HG03342 (cell line): ENCODE data around the gene FGD4.

ENCODE experiments used
- ATAC-seq: cut with Tn5 transposase; IDR thresholded peaks from one replicate; pipeline ENCODE4 v1.9.1; 2021; ENCODE audit warnings: mild to moderate bottlenecking, moderate library complexity; ENCODE audit not compliant: unreplicated experiment

Gene FGD4

GRCh38 chr12:32399370-32400113 is at the start of gene FGD4:
Gene FGD4, plus strand, starts transcription at chr12:32399558.
- peak; percentile 85 for ATAC-seq

- no peak for ATAC-seq
These were observed 45.8 kb upstream of the FGD4 start for GRCh38 chr12:32353540-32353939.

- ATAC-seq, result no peak
These were observed 41.6 kb upstream of the FGD4 start for GRCh38 chr12:32357601-32358249.

GRCh38 chr12:32360956-32361355 is 38.4 kb upstream of the FGD4 start:
- ATAC-seq, result no peak

GRCh38 chr12:32362892-32363291 is 36.5 kb upstream of the FGD4 start:
- no peak for ATAC-seq

- ATAC-seq, result peak; percentile 59
These were observed 33.8 kb upstream of the FGD4 start for GRCh38 chr12:32365473-32366064.

- no peak for ATAC-seq
These were observed 32.6 kb upstream of the FGD4 start for GRCh38 chr12:32366714-32367113.

GRCh38 chr12:32367381-32367780 is 32.0 kb upstream of the FGD4 start:
- no peak for ATAC-seq

- no peak for ATAC-seq
These were observed 30.2 kb upstream of the FGD4 start for GRCh38 chr12:32369202-32369601.

- no peak for ATAC-seq
These were observed 21.9 kb upstream of the FGD4 start for GRCh38 chr12:32377344-32378055.

GRCh38 chr12:32379213-32379612 is 20.1 kb upstream of the FGD4 start:
- ATAC-seq, result no peak

GRCh38 chr12:32379667-32380066 is 19.7 kb upstream of the FGD4 start:
- ATAC-seq, result no peak

GRCh38 chr12:32382226-32382625 is 17.1 kb upstream of the FGD4 start:
- no peak for ATAC-seq

GRCh38 chr12:32390572-32391219 is 8.7 kb upstream of the FGD4 start:
- no peak for ATAC-seq

- ATAC-seq, result no peak
These were observed 4.3 kb upstream of the FGD4 start for GRCh38 chr12:32395026-32395425.

- ATAC-seq, result no peak
These were observed 1.7 kb upstream of the FGD4 start for GRCh38 chr12:32397696-32398095.

GRCh38 chr12:32398181-32398580 is 1.2 kb upstream of the FGD4 start:
- no peak for ATAC-seq

- no peak for ATAC-seq
These were observed 465 bp upstream of the FGD4 start for GRCh38 chr12:32398816-32399369.

- no peak for ATAC-seq
These were observed 835 bp downstream of the FGD4 start for GRCh38 chr12:32400114-32400672.

- no peak for ATAC-seq
These were observed 1.5 kb downstream of the FGD4 start for GRCh38 chr12:32400866-32401265.
